Ascending aorta (tissue), 2 donors: Measurements from ENCODE around the gene INPP5A. TPM values are rescaled to one million over a fixed set of nuclear protein-coding genes. Genes with fewer than 3 reads are reported as not detected.

ENCODE experiments used
- DNase-seq, 2 donors: peaks; one replicate each; pipeline ENCODE4 v3.0.0-alpha.2; 2019; ENCODE audit warnings: low spot score in 2 of 2
- H3K27ac ChIP-seq, 2 donors: fragments of 200-600 bp; sonication (generic); one replicate each; pipeline ENCODE4 v1.5.1; 2016 to 2017; ENCODE audit warnings: mild to moderate bottlenecking in 1 of 2
- H3K27me3 ChIP-seq: fragments of 200-600 bp; sonication (generic); one replicate; pipeline ENCODE4 v1.5.1; 2017
- H3K36me3 ChIP-seq, 2 donors: fragments of 200-600 bp; sonication (generic); one replicate each; pipeline ENCODE4 v1.5.1; 2016
- H3K4me1 ChIP-seq, 2 donors: fragments of 200-600 bp; sonication (generic); one replicate each; pipeline ENCODE4 v1.5.1; 2016 to 2017; ENCODE audit warnings: mild to moderate bottlenecking in 1 of 2
- H3K4me3 ChIP-seq, 2 donors: fragments of 200-600 bp; sonication (generic); one replicate each; pipeline ENCODE4 v1.5.1; 2016 to 2017; ENCODE audit warnings: mild to moderate bottlenecking in 1 of 2
- H3K9me3 ChIP-seq, 2 donors: fragments of 200-600 bp; sonication (generic); one replicate each; pipeline ENCODE4 v1.5.1; 2016
- intact Hi-C: fragments of 100-400 bp; cut with DNase I; formaldehyde crosslinking; loops from one replicate; pipeline ENCODE4 v1.15.1; 2023
- total RNA-seq: library from RNA; depleted of rRNA; stranded (reverse); fragments of >200 nt; gene quantifications from one replicate; pipeline ENCODE4 v1.1.0, GENCODE V29; 2016
- TF ChIP-seq, protein P1 (sequence below), 3 experiments: fragments of 200-600 bp in 2 of 3; fragments of 450-650 bp in 1 of 3; sonication (generic) in 2 of 3; IDR thresholded peaks; one replicate each; pipeline ENCODE4 v1.5.1; 2016 to 2019; ENCODE audit warnings: antibody characterized with exemption in 3 of 3, mild to moderate bottlenecking in 1 of 3, moderate library complexity in 1 of 3

INPP5A gene
- total RNA-seq, 1 donor from 2014 or later, result 81.2 TPM

DNA sequence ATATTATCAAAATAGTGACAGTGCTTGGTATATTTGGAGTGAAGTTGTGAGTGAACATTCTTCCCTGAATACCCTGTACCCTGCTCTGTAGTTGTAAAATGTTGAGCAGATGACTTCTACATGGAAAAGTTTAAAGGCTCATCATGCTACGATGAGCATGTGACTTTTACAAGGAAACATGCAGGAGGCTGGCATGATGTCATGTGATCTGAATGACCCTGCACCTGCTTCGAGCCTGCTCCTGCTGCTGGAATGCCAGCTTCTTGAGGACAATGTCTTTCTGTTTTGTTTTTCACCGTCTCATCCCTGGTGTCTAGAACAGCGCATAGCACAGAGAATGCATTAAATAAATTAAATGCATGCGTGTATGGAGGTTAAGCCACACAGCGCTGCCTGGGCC, 5.4 kb upstream of the INPP5A start:
- TF ChIP-seq, protein P1, sequence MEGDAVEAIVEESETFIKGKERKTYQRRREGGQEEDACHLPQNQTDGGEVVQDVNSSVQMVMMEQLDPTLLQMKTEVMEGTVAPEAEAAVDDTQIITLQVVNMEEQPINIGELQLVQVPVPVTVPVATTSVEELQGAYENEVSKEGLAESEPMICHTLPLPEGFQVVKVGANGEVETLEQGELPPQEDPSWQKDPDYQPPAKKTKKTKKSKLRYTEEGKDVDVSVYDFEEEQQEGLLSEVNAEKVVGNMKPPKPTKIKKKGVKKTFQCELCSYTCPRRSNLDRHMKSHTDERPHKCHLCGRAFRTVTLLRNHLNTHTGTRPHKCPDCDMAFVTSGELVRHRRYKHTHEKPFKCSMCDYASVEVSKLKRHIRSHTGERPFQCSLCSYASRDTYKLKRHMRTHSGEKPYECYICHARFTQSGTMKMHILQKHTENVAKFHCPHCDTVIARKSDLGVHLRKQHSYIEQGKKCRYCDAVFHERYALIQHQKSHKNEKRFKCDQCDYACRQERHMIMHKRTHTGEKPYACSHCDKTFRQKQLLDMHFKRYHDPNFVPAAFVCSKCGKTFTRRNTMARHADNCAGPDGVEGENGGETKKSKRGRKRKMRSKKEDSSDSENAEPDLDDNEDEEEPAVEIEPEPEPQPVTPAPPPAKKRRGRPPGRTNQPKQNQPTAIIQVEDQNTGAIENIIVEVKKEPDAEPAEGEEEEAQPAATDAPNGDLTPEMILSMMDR (IDR thresholded peaks at IDR 0.05), result no peak
- Histone ChIP-seq H3K9me3 (peaks cover 0 to 4% of the 10 kb centered on the region in 2 donors), H3K27ac (no peak overlapping the region), H3K4me1 (peaks cover 0 to 10% of the 10 kb centered on the region in 2 donors), H3K36me3 (no peaks in the 10 kb centered on the region), H3K27me3 (no peaks in the 10 kb centered on the region), H3K4me3 (no peak overlapping the region)
- intact Hi-C loops, result no loop called here
- DNase-seq, result no peak

DNA sequence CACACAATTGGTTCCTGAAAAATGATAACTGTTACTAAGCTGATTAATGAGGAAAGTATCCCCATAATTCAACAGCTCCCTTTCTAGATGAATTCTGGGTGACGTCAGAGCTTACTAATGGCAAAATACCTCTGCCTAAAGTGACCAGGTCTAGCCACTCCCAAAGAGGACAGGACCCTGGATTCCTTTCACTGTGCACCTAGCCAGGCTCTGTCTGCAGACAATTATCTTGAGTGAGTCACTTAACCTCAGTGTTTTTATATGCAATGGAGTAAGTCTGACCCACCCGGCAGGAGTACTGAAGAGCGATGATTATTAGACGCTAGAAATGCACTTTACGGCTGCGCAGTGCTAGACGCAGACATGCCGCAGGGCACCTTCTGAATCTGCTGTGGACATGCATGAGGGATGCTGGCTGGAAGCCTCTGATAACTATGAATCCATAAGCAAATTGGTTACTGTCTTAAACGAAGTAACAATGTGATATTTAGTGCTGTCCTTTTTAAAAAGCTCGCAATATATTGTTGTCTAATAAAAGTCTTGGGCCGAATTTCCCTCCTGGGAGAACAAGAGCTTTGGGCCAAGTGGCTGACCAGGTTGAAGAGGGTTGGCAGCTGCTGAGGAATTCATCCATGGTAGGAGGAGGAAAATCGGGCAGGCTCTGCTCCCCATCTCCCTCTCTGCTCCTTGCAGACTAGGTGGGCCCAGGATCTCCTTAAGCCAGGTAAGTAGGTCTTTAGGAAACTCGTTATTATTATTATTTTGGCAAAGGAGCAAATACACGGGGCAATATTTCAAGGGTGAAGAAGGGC, 4.6 kb upstream of the INPP5A start:
- H3K27ac ChIP-seq, result no peak overlapping the region

DNA sequence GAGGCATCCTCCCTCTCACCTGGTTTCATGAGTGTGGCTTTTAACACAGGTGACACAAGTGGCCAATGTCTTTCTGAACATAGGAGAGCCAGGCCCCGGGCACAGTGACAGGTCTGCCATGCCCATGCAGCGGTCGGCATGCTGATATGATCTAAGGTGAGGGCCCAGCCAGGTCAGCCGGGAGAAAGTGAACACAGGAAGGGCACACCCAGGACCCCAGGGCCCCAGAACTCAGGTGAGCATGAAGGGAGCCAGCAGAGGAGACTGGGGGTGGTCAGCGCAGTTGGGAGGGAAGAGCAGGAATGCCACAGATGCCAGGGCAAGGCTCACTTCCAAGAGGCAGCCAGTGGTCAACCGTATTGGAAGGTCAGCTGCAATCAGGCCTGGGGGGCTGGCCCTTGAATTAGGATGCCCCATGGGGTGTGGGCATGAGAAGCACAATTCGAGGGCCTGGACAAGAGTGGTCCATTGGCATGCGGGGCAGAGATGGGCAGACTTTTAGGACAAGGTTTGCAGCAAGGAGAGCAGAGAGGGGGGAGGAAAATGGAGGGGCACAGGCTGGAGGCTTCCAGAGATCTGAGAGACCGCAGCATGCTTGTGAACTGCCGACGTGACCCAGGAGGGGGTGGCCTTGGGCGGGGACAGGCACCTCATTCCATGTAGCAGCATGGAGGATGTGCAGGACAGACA, 3.9 kb upstream of the INPP5A start:
- no peak for DNase-seq
- intact Hi-C loops, result no loop called here
- Histone ChIP-seq H3K27me3 (no peaks in the 10 kb centered on the region), H3K27ac (no peak overlapping the region), H3K4me1 (peaks cover 0 to 11% of the 10 kb centered on the region in 2 donors), H3K36me3 (no peaks in the 10 kb centered on the region), H3K4me3 (no peak overlapping the region), H3K9me3 (peaks cover 0 to 4% of the 10 kb centered on the region in 2 donors)
- TF ChIP-seq, protein P1 (IDR thresholded peaks at IDR 0.05), result no peak

More for the DNA sequence above, 4.6 kb upstream of the INPP5A start:
- intact Hi-C loops, result no loop called here
- no peak overlapping the region for H3K4me3 ChIP-seq
- TF ChIP-seq, protein P1 (IDR thresholded peaks at IDR 0.05), result no peak
- H3K27me3 ChIP-seq, result no peaks in the 10 kb centered on the region
- no peaks in the 10 kb centered on the region for H3K36me3 ChIP-seq
- H3K9me3 ChIP-seq, result peaks cover 0 to 4% of the 10 kb centered on the region in 2 donors
- DNase-seq, result no peak
- H3K4me1 ChIP-seq, result peaks cover 0 to 10% of the 10 kb centered on the region in 2 donors

DNA sequence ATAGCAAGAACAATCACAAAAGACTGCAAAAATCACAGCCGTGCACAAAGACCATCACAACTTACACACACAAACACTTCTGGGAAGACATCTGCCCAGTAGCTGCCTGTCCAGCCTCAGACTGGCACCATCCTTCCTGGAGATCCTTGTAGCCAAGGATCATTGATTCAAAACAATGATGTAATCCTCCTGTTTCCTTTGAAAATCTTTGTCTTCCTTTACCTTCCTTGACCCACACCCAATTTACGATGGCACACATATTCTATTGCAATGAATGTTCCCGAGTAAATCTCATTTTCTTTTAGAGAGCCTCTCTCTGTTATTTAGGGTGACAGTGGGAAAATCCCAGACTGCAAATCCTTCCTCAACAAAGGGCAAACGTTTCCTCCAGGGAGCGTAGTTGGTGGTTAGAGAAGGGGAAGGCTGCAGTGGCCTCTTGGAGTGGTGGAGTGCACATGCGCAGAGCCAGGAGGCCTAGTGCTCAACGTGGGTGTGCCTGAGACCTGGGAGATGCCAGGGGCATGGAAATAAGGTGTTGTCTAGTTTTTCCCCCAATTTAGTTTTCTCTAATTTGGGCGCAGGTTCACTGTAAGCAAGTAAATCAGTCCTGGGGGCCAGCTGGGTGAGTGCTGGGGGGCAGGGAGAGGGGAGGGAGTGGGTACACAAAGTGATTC, 3.1 kb upstream of the INPP5A start:
- Histone ChIP-seq H3K4me3 (no peak overlapping the region), H3K4me1 (peaks cover 0 to 20% of the 10 kb centered on the region in 2 donors), H3K27ac (no peak overlapping the region), H3K27me3 (no peaks in the 10 kb centered on the region), H3K36me3 (no peaks in the 10 kb centered on the region), H3K9me3 (peaks cover 0 to 4% of the 10 kb centered on the region in 2 donors)
- TF ChIP-seq, protein P1 (IDR thresholded peaks at IDR 0.05), result no peak
- no peak for DNase-seq
- intact Hi-C loops, result loop anchor here (5.0 kb wide), 2 partner anchors 137 to 552 kb away; partner anchors contain the start of genes BNIP3 and PWWP2B

DNA sequence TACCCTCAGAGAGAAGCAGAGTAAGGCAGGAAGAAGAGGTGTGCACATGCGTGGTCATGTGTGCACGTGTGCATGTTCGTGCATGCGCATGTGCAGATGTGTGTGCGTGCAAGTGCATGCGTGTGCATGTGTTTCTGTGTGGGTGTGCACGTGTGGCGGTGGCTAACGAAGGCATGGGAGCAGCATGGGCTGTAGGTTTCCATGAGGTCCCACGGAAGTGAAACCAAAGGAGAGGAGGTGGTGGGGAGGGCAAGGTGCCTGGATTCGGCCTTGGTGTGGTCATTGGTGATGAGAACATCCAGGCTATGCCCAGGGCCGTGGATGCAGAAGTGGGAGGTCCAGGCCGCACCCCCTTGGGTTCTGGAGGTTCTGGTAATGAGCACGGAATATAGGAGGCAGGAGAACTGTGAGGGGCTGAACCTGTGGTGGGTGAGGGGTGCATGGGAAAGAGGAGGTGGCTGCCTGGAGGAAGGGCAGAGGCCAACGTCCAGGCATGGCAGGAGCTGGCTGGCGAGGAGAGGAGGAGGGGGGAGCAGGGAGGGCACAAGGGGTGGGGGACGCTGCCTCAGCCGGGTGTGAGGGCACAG, 2.4 kb upstream of the INPP5A start:
- H3K4me1 ChIP-seq, result peaks cover 0 to 23% of the 10 kb centered on the region in 2 donors
- intact Hi-C loops, result loop anchor here (5.0 kb wide), 2 partner anchors 138 to 553 kb away; partner anchors contain the start of genes BNIP3 and PWWP2B
- H3K36me3 ChIP-seq, result no peaks in the 10 kb centered on the region
- H3K9me3 ChIP-seq, result peaks cover 0 to 4% of the 10 kb centered on the region in 2 donors
- no peaks in the 10 kb centered on the region for H3K27me3 ChIP-seq
- TF ChIP-seq, protein P1 (IDR thresholded peaks at IDR 0.05), result no peak
- H3K27ac ChIP-seq, result no peak overlapping the region
- H3K4me3 ChIP-seq, result no peak overlapping the region
- no peak for DNase-seq
